Measurements from ENCODE around the gene KAZN.

The KAZN gene

GRCh38 chr1:14999441-14999840 is 401.0 kb downstream of the KAZN start:
- H3K27me3 Mint-ChIP-seq = no peaks in the 10 kb centered on the region
- no peak overlapping the region for H3K4me3 Mint-ChIP-seq
- H3K9me3 Mint-ChIP-seq = no peaks in the 10 kb centered on the region
- no peaks in the 10 kb centered on the region for H3K36me3 Mint-ChIP-seq (ENCODE audit: low read depth)
- H3K27ac Mint-ChIP-seq = no peak overlapping the region
- no peaks in the 10 kb centered on the region for H3K4me1 Mint-ChIP-seq (ENCODE audit: low read depth)
- no peak for DNase-seq

GRCh38 chr1:15000030-15000429 is 401.5 kb downstream of the KAZN start:
- Mint-ChIP-seq H3K4me3 (no peak overlapping the region), H3K4me1 (ENCODE audit: low read depth) (no peaks in the 10 kb centered on the region), H3K36me3 (ENCODE audit: low read depth) (no peaks in the 10 kb centered on the region), H3K9me3 (no peaks in the 10 kb centered on the region), H3K27me3 (no peaks in the 10 kb centered on the region), H3K27ac (no peak overlapping the region)
- no peak for DNase-seq

GRCh38 chr1:15000671-15001070 is 402.2 kb downstream of the KAZN start:
- Mint-ChIP-seq H3K9me3 (no peaks in the 10 kb centered on the region), H3K27me3 (no peaks in the 10 kb centered on the region), H3K36me3 (ENCODE audit: low read depth) (no peaks in the 10 kb centered on the region)

GRCh38 chr1:15001317-15001915 is 402.9 kb downstream of the KAZN start:
- H3K36me3 Mint-ChIP-seq (ENCODE audit: low read depth) = no peaks in the 10 kb centered on the region
- no peaks in the 10 kb centered on the region for H3K27me3 Mint-ChIP-seq
- H3K4me1 Mint-ChIP-seq (ENCODE audit: low read depth) = no peaks in the 10 kb centered on the region
- H3K4me3 Mint-ChIP-seq = no peak overlapping the region
- no peak for DNase-seq
- no peak overlapping the region for H3K27ac Mint-ChIP-seq
- H3K9me3 Mint-ChIP-seq = no peaks in the 10 kb centered on the region

More at GRCh38 chr1:15000671-15001070, 402.2 kb downstream of the KAZN start:
- DNase-seq = no peak
- Mint-ChIP-seq H3K4me1 (ENCODE audit: low read depth) (no peaks in the 10 kb centered on the region), H3K4me3 (no peak overlapping the region), H3K27ac (no peak overlapping the region)

- Mint-ChIP-seq H3K9me3 (no peaks in the 10 kb centered on the region), H3K27ac (no peak overlapping the region), H3K27me3 (no peaks in the 10 kb centered on the region), H3K36me3 (ENCODE audit: low read depth) (no peaks in the 10 kb centered on the region), H3K4me1 (ENCODE audit: low read depth) (no peaks in the 10 kb centered on the region), H3K4me3 (no peak overlapping the region)
- no peak for DNase-seq
These were observed 403.8 kb downstream of the KAZN start for GRCh38 chr1:15002325-15002724.

GRCh38 chr1:15004396-15004795 is 405.9 kb downstream of the KAZN start:
- no peak overlapping the region for H3K27ac Mint-ChIP-seq
- no peaks in the 10 kb centered on the region for H3K27me3 Mint-ChIP-seq
- no peaks in the 10 kb centered on the region for H3K9me3 Mint-ChIP-seq
- no peaks in the 10 kb centered on the region for H3K4me1 Mint-ChIP-seq (ENCODE audit: low read depth)
- no peak for DNase-seq
- no peak overlapping the region for H3K4me3 Mint-ChIP-seq
- H3K36me3 Mint-ChIP-seq (ENCODE audit: low read depth) = no peaks in the 10 kb centered on the region

GRCh38 chr1:15005116-15005515 is 406.6 kb downstream of the KAZN start:
- Mint-ChIP-seq H3K4me1 (ENCODE audit: low read depth) (no peaks in the 10 kb centered on the region), H3K36me3 (ENCODE audit: low read depth) (no peaks in the 10 kb centered on the region), H3K9me3 (no peaks in the 10 kb centered on the region), H3K27me3 (no peaks in the 10 kb centered on the region), H3K27ac (no peak overlapping the region), H3K4me3 (no peak overlapping the region)
- DNase-seq = no peak

- H3K27ac Mint-ChIP-seq = no peak overlapping the region
- no peaks in the 10 kb centered on the region for H3K9me3 Mint-ChIP-seq
- no peaks in the 10 kb centered on the region for H3K36me3 Mint-ChIP-seq (ENCODE audit: low read depth)
- no peaks in the 10 kb centered on the region for H3K4me1 Mint-ChIP-seq (ENCODE audit: low read depth)
- H3K27me3 Mint-ChIP-seq = no peaks in the 10 kb centered on the region
- H3K4me3 Mint-ChIP-seq = no peak overlapping the region
- DNase-seq = no peak
These were observed 408.9 kb downstream of the KAZN start for GRCh38 chr1:15007368-15007767.

- Mint-ChIP-seq H3K27me3 (no peaks in the 10 kb centered on the region), H3K27ac (no peak overlapping the region), H3K4me3 (no peak overlapping the region), H3K4me1 (ENCODE audit: low read depth) (no peaks in the 10 kb centered on the region), H3K36me3 (ENCODE audit: low read depth) (no peaks in the 10 kb centered on the region), H3K9me3 (no peaks in the 10 kb centered on the region)
- DNase-seq = no peak
These were observed 409.4 kb downstream of the KAZN start for GRCh38 chr1:15007842-15008241.

GRCh38 chr1:15008783-15009729 is 410.6 kb downstream of the KAZN start:
- Mint-ChIP-seq H3K27me3 (no peaks in the 10 kb centered on the region), H3K36me3 (ENCODE audit: low read depth) (no peaks in the 10 kb centered on the region), H3K27ac (no peak overlapping the region), H3K4me3 (no peak overlapping the region), H3K4me1 (ENCODE audit: low read depth) (no peaks in the 10 kb centered on the region), H3K9me3 (no peaks in the 10 kb centered on the region)
- no peak for DNase-seq

- no peak for DNase-seq
- no peak overlapping the region for H3K4me3 Mint-ChIP-seq
- H3K27me3 Mint-ChIP-seq = no peaks in the 10 kb centered on the region
- H3K4me1 Mint-ChIP-seq (ENCODE audit: low read depth) = no peaks in the 10 kb centered on the region
- no peaks in the 10 kb centered on the region for H3K9me3 Mint-ChIP-seq
- no peaks in the 10 kb centered on the region for H3K36me3 Mint-ChIP-seq (ENCODE audit: low read depth)
- H3K27ac Mint-ChIP-seq = no peak overlapping the region
These were observed 412.7 kb downstream of the KAZN start for GRCh38 chr1:15011160-15011559.

GRCh38 chr1:15011661-15012060 is 413.2 kb downstream of the KAZN start:
- DNase-seq = no peak
- no peaks in the 10 kb centered on the region for H3K4me1 Mint-ChIP-seq (ENCODE audit: low read depth)
- no peak overlapping the region for H3K4me3 Mint-ChIP-seq
- H3K27me3 Mint-ChIP-seq = no peaks in the 10 kb centered on the region
- no peaks in the 10 kb centered on the region for H3K9me3 Mint-ChIP-seq
- no peaks in the 10 kb centered on the region for H3K36me3 Mint-ChIP-seq (ENCODE audit: low read depth)
- H3K27ac Mint-ChIP-seq = no peak overlapping the region

GRCh38 chr1:15012822-15013221 is 414.3 kb downstream of the KAZN start:
- no peaks in the 10 kb centered on the region for H3K9me3 Mint-ChIP-seq
- no peaks in the 10 kb centered on the region for H3K36me3 Mint-ChIP-seq (ENCODE audit: low read depth)
- no peaks in the 10 kb centered on the region for H3K4me1 Mint-ChIP-seq (ENCODE audit: low read depth)
- no peak for DNase-seq
- H3K27ac Mint-ChIP-seq = no peak overlapping the region
- no peak overlapping the region for H3K4me3 Mint-ChIP-seq
- H3K27me3 Mint-ChIP-seq = no peaks in the 10 kb centered on the region

GRCh38 chr1:15013767-15014166 is 415.3 kb downstream of the KAZN start:
- no peaks in the 10 kb centered on the region for H3K27me3 Mint-ChIP-seq
- H3K4me1 Mint-ChIP-seq (ENCODE audit: low read depth) = no peaks in the 10 kb centered on the region
- H3K36me3 Mint-ChIP-seq (ENCODE audit: low read depth) = no peaks in the 10 kb centered on the region
- H3K27ac Mint-ChIP-seq = no peak overlapping the region
- no peak overlapping the region for H3K4me3 Mint-ChIP-seq
- H3K9me3 Mint-ChIP-seq = no peaks in the 10 kb centered on the region
- DNase-seq = no peak

- H3K4me1 Mint-ChIP-seq (ENCODE audit: low read depth) = no peaks in the 10 kb centered on the region
- no peak overlapping the region for H3K27ac Mint-ChIP-seq
- no peaks in the 10 kb centered on the region for H3K9me3 Mint-ChIP-seq
- no peaks in the 10 kb centered on the region for H3K27me3 Mint-ChIP-seq
- H3K36me3 Mint-ChIP-seq (ENCODE audit: low read depth) = no peaks in the 10 kb centered on the region
- no peak overlapping the region for H3K4me3 Mint-ChIP-seq
- no peak for DNase-seq
These were observed 416.0 kb downstream of the KAZN start for GRCh38 chr1:15014516-15014915.
